HG02678 (cell line): ENCODE results near the gene MATCAP1.

Experiments
- ATAC-seq: cut with Tn5 transposase; IDR thresholded peaks from one replicate; pipeline ENCODE4 v1.9.1; 2021; ENCODE audit warnings: mild to moderate bottlenecking, moderate library complexity; ENCODE audit not compliant: unreplicated experiment

Gene MATCAP1

GRCh38 chr16:67183627-67184452 lies at the start of gene MATCAP1:
Gene MATCAP1 (minus strand): TSS chr16:67183963. CDS start chr16:67180610, 3,353 bp downstream.
- peak; percentile 94 for ATAC-seq

DNA sequence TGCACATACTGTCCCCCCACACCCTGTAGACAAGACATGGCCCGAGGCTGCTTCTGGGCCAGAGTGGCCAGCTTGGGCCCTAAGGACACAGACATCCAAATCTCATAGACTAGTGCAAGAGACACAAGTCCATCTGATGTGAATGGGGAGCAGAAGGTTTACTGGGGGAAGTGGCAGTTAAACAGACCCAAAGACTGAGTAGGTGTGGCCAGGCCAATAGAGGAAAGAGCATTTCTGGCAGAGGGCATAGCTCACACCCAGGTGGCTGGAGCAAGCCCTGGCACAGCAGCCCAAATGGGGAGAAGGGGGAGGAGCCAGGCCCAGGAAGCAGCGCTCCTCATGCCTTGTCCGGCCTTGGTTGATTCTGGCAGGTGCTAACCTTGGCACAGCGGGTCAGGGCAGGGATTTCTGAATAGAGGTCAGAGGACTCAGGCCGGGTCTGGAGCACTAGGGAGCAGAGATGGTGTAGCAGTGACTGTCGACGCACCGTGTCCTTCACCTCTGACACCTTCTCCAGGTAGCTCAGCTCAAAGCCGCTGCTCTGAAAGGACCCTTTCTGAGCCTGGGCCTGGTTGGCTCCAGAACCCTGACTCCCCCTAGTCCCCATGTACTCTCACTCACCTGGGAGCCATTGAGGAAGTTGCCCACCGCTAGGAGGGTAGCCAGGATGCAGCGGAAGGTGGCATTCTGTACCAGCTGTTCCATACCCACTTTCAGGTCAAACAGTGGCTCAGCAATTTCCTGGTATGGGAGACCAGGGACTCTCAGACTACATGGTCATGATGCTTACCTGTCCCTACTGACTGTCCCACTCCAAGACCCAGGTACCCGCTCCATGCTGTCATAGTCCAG lies 47.3 kb upstream of the MATCAP1 start:
- ATAC-seq: no peak

DNA sequence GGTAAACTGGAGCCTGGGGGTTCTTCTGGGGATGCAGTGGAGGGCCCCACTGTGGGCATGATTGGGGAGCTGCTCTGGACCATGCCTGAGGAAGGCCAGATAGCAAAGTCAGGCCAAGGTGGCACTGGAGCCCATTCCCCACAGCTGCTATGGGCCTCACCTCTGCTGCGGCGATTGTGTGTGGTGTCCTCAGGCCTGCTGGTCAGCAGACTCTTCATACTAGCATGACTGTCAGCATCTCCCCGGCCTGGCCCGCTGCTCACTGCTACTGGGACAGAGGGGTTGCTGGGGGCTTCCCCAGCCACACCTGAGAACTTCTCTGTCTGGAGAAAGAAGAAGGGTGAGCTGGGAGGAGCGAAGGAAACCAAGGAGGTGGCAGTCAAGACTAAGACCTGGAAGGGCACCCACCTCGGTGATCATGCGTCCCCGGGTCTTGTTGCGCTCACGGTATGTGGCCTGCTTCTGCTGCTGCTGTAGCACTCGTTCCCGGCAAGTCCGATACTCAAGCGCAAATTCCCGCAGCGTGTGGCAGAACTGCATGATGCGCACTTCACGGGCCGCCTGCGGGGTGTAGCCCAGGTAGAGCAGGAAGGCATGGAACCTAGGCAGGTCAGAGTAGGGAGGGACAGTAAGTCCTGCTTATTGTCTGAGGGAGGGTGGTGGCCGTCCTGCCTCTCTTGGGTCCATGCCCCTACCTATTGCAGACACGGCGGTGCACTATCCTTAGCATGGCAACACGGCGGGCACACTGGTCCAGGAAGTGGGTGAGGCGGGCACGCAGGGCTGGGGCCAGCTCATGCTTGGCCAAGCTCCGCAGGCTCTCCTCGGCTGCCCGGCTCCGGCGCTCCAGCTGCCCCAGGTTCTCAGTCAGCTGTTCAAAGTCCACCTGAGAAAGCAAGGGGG lies 46.4 kb upstream of the MATCAP1 start:
- no peak for ATAC-seq

DNA sequence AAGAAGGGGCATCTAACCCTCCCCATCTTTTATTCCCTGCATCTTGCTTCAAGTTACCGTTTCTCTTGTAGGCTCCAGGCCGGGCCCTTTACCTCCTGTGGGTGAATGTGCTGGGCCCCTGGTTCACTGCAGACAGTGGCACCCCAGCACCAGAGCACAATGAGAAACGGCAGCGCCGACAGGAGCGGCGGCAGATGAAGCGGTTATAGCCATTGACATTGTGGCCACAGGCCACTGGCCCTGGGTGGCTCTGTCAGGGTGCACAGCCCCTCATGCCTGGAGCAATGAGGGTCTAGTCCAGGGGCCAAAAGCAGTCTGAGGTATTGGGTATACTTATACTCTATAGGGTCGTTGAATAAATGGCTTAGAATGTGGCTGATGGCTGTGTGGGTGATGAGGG lies 45.1 kb upstream of the MATCAP1 start:
- no peak for ATAC-seq

DNA sequence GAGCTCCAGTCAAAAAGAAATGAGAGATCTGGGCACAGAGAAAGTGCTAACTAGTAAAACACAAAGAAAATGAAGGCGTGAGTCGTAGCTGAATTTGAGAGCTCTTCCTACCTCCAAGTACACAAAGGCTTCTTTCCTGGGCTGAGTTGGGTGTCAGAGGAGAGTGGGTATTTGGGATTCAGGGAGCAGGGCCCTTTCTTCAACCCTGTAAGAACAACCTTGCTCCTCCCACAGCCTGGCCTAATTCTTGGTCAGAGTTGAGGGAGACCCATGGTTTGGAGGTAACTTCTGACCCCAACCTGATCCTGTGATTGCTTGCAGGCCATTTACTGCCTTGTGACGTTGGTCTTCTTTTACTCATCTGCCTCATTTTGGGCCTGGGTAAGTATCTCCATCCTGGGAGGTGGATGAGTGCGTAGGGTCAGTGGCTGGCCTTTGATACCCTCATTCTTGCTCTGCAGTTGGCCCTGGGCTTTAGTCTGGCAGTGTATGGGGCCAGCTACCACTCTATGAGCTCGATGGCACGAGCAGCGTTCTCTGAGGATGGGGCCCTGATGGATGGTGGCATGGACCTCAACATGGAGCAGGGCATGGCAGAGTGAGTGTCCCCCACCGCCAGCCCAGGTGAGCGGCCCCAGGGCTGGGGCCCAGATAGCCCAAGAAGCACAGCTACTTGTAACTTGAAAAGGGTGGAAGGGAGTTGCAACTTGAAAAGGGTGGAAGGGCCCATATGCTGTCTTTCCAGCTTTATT lies 44.4 kb upstream of the MATCAP1 start:
- no peak for ATAC-seq

- ATAC-seq: no peak
Observed at GRCh38 chr16:67227567-67227921, 43.8 kb upstream of the MATCAP1 start.

DNA sequence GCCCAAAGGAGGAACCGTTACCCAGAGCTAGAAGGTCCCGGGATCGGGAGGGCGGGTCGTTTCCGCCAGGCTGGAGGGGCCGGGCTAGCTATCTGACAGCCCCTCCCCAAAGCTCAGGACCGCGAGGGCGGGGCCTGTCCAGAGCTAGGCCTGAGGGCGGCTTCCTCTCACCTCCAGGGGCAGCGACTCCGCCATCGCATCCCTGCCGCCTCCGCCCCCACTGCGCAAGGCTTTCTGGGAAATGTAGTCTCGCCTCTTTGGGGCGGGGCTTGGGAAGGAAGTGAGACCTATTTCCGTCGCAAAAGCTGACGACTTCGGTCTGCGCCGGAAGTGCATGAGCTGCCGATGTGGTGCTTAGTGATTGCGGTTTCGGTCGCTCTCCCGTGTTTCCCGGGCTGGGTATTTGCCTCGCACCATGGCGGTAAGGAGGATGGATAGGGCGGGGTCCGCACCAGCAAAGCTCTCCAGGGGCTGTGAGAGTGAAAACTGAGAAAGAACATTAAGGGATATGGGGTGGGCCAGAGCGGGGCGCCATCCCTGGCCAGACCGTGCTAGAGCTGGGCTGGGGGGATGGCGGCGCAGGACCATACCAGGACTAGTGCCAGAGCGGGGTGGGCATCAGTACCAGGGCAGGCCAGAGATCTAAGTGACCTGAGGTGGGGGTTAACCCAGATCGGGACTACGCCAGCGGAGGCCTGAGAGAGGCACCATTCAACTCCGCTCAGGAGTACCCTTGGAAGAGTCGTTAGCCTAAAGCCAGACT lies 43.2 kb upstream of the MATCAP1 start, which contains the start of gene TMEM208:
Gene TMEM208, plus strand, starts transcription at position 327 of the 763 bp plus-strand sequence. Its CDS starts 89 bp downstream, at position 416.
- ATAC-seq: peak; percentile 96

- ATAC-seq: no peak
Observed at GRCh38 chr16:67226295-67226803, 42.6 kb upstream of the MATCAP1 start.

DNA sequence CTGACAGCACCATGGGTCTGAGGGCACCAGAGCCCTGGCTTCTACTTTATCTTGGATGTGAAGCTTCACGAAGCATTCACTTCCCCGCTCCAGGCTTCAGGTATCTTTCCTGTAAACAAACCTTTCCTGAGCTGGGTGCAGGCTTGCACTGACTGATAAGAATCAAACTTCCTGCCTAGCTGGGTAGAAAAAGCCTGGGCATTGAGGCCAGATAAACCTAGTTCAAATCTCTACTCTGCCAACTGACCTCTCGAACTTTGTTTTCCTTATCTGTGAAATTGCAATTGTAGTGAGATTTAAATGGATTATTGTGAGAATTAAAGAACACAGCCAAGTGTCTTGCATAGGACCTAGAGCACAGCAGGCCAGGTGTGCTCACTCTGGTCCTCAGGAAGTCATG lies 40.2 kb upstream of the MATCAP1 start:
- no peak for ATAC-seq

DNA sequence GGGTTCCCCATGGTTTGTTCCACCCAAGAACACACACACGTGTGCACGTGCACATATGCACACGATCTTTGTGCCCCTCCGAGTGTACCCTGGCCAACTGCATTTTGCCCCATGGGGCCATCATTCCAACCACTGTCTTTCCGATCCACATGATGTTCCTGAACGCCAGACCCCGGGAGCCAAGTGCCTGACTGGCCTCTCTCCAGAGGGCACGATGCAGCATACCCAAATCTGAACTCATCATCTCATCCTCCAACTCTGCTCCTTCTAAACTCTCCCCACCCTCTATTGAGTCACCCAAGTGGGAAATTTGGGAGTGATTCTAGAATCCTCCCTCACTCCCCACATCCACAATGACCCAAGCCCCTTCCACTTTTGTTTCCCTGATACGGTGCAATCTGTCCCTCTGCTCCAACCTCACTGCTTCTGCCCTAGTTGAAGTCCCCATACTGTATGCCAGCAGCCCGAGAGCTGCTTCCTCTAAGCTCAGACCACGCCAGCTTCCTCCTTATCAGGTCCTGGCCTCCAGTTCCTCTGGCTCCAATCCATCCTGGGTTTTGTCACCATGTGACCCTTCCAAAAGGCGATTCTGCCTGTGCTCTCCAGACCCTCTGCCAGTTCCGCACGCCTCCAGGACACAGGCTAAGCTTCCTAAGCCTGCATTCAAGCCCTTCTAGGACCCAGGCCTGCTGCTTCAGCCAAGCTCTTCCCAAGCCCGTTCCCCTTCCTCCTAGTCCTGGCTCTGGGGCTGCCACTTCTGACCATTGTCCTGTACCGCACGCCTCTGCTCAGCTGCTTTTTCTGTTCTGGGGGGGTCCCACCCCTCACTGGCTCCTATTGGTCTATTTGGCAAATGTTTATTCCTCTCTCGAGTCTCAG lies 33.1 kb upstream of the MATCAP1 start:
- no peak for ATAC-seq

DNA sequence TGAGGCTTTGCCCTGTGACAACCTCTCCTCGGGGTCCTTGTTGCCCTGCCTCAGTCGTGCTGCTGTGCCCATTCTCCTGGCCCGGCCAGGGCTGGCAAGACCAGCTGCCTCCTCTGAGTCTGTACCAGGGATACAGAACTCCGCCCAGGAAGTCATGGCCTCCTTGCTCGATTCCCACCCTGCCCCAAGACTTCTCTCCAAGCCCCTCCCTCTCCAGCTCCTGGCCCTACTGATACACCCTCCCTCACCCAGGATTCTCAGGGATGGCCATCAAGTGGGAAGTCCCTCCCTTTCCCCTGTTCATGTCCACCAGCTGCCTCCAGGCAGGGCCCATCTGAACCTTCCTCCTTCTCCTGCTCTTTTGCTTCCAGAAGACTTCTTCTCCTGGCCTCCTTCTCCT lies 31.9 kb upstream of the MATCAP1 start:
- ATAC-seq: no peak

DNA sequence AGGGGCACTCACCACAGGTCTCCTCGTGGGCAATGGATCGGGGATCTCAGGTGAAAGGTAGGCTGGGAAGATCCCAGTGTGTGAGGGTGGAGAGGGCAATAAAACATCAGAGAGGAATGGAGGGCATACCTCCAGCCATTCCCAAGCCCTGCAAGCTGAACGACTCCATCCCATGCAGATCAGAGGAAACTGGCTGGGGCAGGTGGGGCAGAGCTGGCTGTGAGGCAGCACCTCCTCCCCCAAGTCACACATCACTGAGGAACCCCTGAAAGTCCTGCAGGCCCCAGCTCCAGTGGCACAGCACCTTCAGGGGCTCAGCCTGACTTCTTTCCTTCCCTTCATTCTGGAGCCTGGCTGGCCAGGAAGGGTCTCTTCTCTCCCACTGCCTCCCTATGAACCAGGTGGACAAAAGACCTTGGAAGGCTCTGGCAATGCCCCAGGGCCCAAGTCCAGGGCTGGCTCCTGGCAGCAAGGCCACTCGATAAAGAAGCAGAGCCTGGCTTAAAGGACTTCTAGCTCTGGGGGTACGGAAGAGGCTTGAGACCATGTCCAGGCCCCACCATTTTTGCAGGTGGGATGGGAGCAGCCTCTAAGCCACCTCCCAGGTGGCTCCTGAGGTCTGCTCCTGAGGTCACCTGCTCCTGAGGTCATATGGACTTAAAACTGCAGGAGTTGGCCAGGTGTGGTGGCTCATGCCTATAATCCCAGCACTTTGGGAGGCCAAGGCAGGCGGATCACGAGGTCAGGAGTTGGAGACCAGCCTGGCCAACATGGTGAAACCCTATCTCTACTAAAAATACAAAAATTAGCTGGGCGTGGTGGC lies 29.6 kb upstream of the MATCAP1 start:
- no peak for ATAC-seq

DNA sequence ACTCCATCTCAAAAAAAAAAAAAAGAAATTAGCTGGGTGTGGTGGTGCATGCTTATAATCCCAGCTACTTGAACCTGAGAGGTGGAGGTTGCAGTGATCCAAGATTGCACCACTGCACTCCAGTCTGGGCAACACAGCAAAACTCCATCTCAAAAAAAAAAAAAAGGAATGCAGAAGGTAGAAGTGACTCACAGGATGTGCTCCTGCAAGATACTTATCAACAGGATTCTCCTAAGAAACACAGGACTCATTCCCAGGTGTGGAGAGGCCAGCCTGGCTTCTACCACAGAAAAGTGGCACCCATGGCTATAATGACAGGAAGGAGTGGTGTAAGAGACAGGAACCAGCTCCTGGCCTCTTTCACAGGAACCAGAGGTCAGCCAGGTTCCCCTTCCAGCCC lies 29.0 kb upstream of the MATCAP1 start:
- no peak for ATAC-seq

GRCh38 chr16:67211674-67212073 lies 27.9 kb upstream of the MATCAP1 start:
- ATAC-seq: no peak

- ATAC-seq: no peak
Observed at GRCh38 chr16:67210069-67210937, 26.5 kb upstream of the MATCAP1 start.

DNA sequence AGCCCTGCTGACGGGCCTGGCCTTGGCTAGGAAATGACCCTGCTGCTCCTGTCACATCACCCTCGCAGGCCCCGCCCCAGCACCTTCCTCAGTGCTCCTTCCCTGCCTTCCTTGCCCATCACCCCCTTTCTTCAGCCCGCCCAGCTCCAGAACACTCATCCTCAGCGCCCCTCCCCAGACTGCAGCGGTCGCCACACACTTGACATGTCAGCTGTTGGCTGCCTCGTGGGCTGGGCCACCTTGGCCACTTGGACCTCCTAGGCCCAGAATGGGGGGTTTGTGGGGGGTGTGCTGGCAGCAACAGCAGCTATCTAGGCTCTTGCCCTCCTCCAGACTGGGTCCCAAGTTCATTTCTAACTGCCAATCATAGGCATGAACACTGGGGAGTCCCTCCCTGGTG lies 25.8 kb upstream of the MATCAP1 start:
- no peak for ATAC-seq
